GM12874 (cell line): ENCODE results near the gene GAS7.

ENCODE experiments used
- CTCF ChIP-seq: IDR thresholded peaks from 2 replicates; pipeline ENCODE4 v1.5.1; 2011; ENCODE audit warnings: low read depth, mild to moderate bottlenecking, control low read depth, low read length, moderate library complexity; ENCODE audit not compliant: insufficient read depth

The GAS7 gene

GRCh38 chr17:9860851-9861250, 337.6 kb downstream of the GAS7 start:
- TF ChIP-seq CTCF, result no peak
